ENCODE data around the gene AVEN.

DNA sequence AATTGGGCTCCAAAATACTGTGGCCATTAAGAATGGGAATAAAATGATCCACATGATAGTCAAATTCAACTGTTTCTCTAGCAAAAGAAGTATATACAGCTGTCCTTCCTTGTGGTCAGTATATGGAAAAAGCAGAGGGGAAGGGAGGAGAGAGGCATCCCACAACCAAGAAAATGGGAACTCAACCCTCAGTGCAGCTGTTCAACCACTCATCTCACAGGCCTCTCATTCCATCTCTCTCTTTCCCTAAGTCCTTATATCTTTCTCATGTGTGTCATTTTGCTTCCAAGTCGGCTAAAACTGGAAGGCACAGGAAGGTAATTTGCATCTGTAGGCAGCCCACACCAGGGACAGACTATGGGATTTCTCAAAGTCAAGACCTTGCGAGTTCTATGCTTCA lies 27.5 kb downstream of the AVEN start:
- TF ChIP-seq CREB1 (CRISPR knock-in tag; IDR thresholded peaks at IDR 0.05; ENCODE audit: low read depth) (no peak), EZH2phosphoT487 (IDR thresholded peaks at IDR 0.05; ENCODE audit: unreplicated experiment) (no peak), CTCF (conservative IDR thresholded peaks at IDR 0.05; ENCODE audit: low read depth in 2 of 2) (no peak), ZNF331 (CRISPR knock-in tag; IDR thresholded peaks at IDR 0.05; ENCODE audit: low read depth) (no peak), POLR2AphosphoS5 (IDR thresholded peaks at IDR 0.05; ENCODE audit: low read depth) (no peak), EZH2 (IDR thresholded peaks at IDR 0.05; ENCODE audit: low read depth, unreplicated experiment) (no peak)
- TF ChIP-seq, protein P1, sequence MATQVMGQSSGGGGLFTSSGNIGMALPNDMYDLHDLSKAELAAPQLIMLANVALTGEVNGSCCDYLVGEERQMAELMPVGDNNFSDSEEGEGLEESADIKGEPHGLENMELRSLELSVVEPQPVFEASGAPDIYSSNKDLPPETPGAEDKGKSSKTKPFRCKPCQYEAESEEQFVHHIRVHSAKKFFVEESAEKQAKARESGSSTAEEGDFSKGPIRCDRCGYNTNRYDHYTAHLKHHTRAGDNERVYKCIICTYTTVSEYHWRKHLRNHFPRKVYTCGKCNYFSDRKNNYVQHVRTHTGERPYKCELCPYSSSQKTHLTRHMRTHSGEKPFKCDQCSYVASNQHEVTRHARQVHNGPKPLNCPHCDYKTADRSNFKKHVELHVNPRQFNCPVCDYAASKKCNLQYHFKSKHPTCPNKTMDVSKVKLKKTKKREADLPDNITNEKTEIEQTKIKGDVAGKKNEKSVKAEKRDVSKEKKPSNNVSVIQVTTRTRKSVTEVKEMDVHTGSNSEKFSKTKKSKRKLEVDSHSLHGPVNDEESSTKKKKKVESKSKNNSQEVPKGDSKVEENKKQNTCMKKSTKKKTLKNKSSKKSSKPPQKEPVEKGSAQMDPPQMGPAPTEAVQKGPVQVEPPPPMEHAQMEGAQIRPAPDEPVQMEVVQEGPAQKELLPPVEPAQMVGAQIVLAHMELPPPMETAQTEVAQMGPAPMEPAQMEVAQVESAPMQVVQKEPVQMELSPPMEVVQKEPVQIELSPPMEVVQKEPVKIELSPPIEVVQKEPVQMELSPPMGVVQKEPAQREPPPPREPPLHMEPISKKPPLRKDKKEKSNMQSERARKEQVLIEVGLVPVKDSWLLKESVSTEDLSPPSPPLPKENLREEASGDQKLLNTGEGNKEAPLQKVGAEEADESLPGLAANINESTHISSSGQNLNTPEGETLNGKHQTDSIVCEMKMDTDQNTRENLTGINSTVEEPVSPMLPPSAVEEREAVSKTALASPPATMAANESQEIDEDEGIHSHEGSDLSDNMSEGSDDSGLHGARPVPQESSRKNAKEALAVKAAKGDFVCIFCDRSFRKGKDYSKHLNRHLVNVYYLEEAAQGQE (IDR thresholded peaks at IDR 0.05; ENCODE audit: unreplicated experiment), result no peak

All from GM23338 (cell line).